ENCODE results near the gene CNPY1. TPM values are rescaled to one million over a fixed set of nuclear protein-coding genes. Genes with fewer than 3 reads are reported as not detected.

CNPY1 gene
- total and polyA plus RNA-seq, 2 donors (not counting 1 experiment from before 2014, with no cell fraction given), result not detected

- no peaks in the 10 kb centered on the region for H3K36me3 ChIP-seq (replicated peaks in 1 of 2; ENCODE audit: control extremely low read depth in 1 of 2, control insufficient read depth in 1 of 2, extremely low read depth in 1 of 2, insufficient read depth in 2 of 2, low read length in 1 of 2)
- H4K20me1 ChIP-seq (ENCODE audit: control insufficient read depth, insufficient read depth, low read length, poor library complexity, severe bottlenecking), result no peaks in the 10 kb centered on the region
- Mint-ChIP-seq H3K4me3 (no peak overlapping the region), H3K4me1 (no peaks in the 10 kb centered on the region), H3K9me3 (ENCODE audit: insufficient read depth) (no peaks in the 10 kb centered on the region), H3K27ac (no peak overlapping the region), H3K27me3 (peaks cover 17% of the 10 kb centered on the region)
- DNase-seq, result no peak
- POLR2A ChIA-PET, result no interaction called here
- no peak overlapping the region for H3K4me3 ChIP-seq (ENCODE audit: control extremely low read depth in 1 of 5, extremely low read depth in 1 of 5, insufficient read depth in 1 of 5, low read depth in 2 of 5, low read length in 4 of 5)
- peaks cover 0 to 9% (median 1%) of the 10 kb centered on the region in 4 experiments for H3K27me3 ChIP-seq (replicated peaks in 1 of 4; ENCODE audit: control extremely low read depth in 1 of 4, control insufficient read depth in 3 of 4, insufficient read depth in 4 of 4, low read length in 3 of 4)
- no peaks in the 10 kb centered on the region for H3K4me1 ChIP-seq (ENCODE audit: control insufficient read depth in 2 of 2, insufficient read depth in 2 of 2, low read length in 2 of 2)
- no peak for ATAC-seq (ENCODE audit: low read depth)
- CTCF ChIA-PET, result interaction anchor here (0.6 kb wide), 1 partner anchor 187 kb away, joined by 3 read pairs; no protein-coding TSS in a partner anchor
- H2AFZ ChIP-seq (ENCODE audit: insufficient read depth, low read depth, low read length, poor library complexity, severe bottlenecking), result no peak overlapping the region
- H3K79me2 ChIP-seq (ENCODE audit: control insufficient read depth, insufficient read depth, low read length), result no peaks in the 10 kb centered on the region
- intact Hi-C loops (cut with micrococcal nuclease), result no loop called here
- TF ChIP-seq CTCF (IDR thresholded peaks at IDR 0.05) (no peak), EZH2 (IDR thresholded peaks at IDR 0.05; ENCODE audit: borderline replicate concordance, insufficient read depth, low read depth, low read length, poor library complexity, severe bottlenecking) (no peak)
- no peak overlapping the region for H3K27ac ChIP-seq (ENCODE audit: low read length in 2 of 2)
- WGBS (ENCODE audit: insufficient coverage), result 89% methylated on average over 32 of the region's 33 CpGs
- H3K9me3 ChIP-seq (ENCODE audit: control extremely low read depth in 1 of 3, control insufficient read depth in 2 of 3, insufficient read depth in 1 of 3, low read length in 2 of 3), result peaks cover 0 to 8% (median 0%) of the 10 kb centered on the region in 3 donors
- H3K4me2 ChIP-seq (replicated peaks; ENCODE audit: low read depth, low read length, poor library complexity, severe bottlenecking), result no peak overlapping the region
- no peak overlapping the region for H3K9ac ChIP-seq (ENCODE audit: low read length)
Measured at GRCh38 chr7:155555116-155555695, 8.8 kb upstream of the CNPY1 start.

DNA sequence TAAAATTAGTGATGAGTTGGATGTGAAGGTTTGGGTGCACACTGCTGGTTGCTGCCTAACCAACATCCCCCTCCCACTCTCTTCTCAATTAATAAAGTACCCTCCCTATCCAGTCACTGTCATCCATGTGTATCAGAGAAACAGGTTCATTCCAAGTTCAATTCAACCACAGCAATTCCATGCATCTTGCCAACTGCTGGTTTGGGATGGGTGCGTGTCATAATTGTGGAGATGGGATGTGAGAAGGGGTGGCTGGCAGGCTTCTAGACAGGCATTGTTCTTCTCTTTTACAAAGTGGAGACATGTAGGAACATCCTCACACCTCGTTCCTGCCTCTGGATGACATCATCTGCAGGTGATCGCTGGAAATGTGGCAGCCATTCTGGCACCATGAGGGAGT, 7.5 kb upstream of the CNPY1 start:
- H3K36me3 ChIP-seq (replicated peaks in 1 of 2; ENCODE audit: control extremely low read depth in 1 of 2, control insufficient read depth in 1 of 2, extremely low read depth in 1 of 2, insufficient read depth in 2 of 2, low read length in 1 of 2), result no peaks in the 10 kb centered on the region
- DNase-seq, result no peak
- no peak overlapping the region for H3K4me3 ChIP-seq (ENCODE audit: control extremely low read depth in 1 of 5, extremely low read depth in 1 of 5, insufficient read depth in 1 of 5, low read depth in 2 of 5, low read length in 4 of 5)
- Mint-ChIP-seq H3K9me3 (ENCODE audit: insufficient read depth) (no peaks in the 10 kb centered on the region), H3K4me3 (no peak overlapping the region), H3K27me3 (peaks cover 17% of the 10 kb centered on the region), H3K27ac (no peak overlapping the region), H3K4me1 (no peaks in the 10 kb centered on the region)
- H3K4me2 ChIP-seq (replicated peaks; ENCODE audit: low read depth, low read length, poor library complexity, severe bottlenecking), result no peak overlapping the region
- no peaks in the 10 kb centered on the region for H3K79me2 ChIP-seq (ENCODE audit: control insufficient read depth, insufficient read depth, low read length)
- no peaks in the 10 kb centered on the region for H4K20me1 ChIP-seq (ENCODE audit: control insufficient read depth, insufficient read depth, low read length, poor library complexity, severe bottlenecking)
- TF ChIP-seq EZH2 (IDR thresholded peaks at IDR 0.05; ENCODE audit: borderline replicate concordance, insufficient read depth, low read depth, low read length, poor library complexity, severe bottlenecking) (no peak), CTCF (IDR thresholded peaks at IDR 0.05) (no peak)
- no peak overlapping the region for H3K27ac ChIP-seq (ENCODE audit: low read length in 2 of 2)
- ATAC-seq (ENCODE audit: low read depth), result no peak
- H3K9me3 ChIP-seq (ENCODE audit: control extremely low read depth in 1 of 3, control insufficient read depth in 2 of 3, insufficient read depth in 1 of 3, low read length in 2 of 3), result peaks cover 0 to 8% (median 0%) of the 10 kb centered on the region in 3 donors
- 89% methylated on average over 2 of the region's 3 CpGs for WGBS (ENCODE audit: insufficient coverage)
- peaks cover 0 to 3% (median under 1%) of the 10 kb centered on the region in 4 experiments for H3K27me3 ChIP-seq (replicated peaks in 1 of 4; ENCODE audit: control extremely low read depth in 1 of 4, control insufficient read depth in 3 of 4, insufficient read depth in 4 of 4, low read length in 3 of 4)
- intact Hi-C loops (cut with micrococcal nuclease), result no loop called here
- no peak overlapping the region for H3K9ac ChIP-seq (ENCODE audit: low read length)
- no peak overlapping the region for H2AFZ ChIP-seq (ENCODE audit: insufficient read depth, low read depth, low read length, poor library complexity, severe bottlenecking)
- POLR2A ChIA-PET, result no interaction called here
- no peaks in the 10 kb centered on the region for H3K4me1 ChIP-seq (ENCODE audit: control insufficient read depth in 2 of 2, insufficient read depth in 2 of 2, low read length in 2 of 2)
- CTCF ChIA-PET, result no interaction called here
